ENCODE data around the gene TMEM51.

TMEM51 gene

DNA sequence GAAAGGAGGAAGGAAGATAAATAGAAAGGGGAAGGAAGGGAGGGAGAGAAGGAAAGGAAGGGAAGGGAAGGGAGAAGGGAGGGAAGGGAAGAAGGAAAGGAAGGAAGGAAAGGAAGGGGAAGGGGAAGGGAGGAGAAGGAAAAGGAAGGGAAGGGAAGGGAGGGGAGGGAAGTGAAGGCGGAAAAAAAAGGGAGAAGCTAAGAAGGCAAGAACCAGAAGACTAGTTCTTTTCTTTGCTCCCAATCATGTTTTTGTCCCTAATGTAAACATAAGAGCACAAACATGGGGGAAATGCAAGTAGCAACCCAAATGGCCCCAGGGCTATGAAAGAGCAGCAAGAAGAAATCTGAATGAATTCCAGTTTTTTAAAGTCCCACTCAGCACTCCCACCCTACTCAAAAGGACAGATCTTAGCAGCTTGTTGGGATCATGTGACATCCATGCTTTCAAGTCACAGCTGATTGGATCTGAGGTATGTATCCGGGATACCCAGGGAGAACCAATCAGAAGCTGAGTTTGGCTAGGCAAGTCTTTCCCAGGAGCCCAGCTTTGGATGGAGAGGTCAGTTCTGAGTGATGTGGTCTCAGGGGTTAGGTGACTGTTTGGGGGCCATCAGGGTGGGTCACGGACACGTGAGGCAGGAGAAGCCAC is 69.2 kb downstream of the TMEM51 start:
- no peak overlapping the region for H3K4me3 ChIP-seq (ENCODE audit: low read depth, low read length)
- DNase-seq (ENCODE audit: low read depth), result no peak
- TF ChIP-seq MYC (IDR thresholded peaks at IDR 0.05; ENCODE audit: low read depth, low read length) (no peak), POLR2A (IDR thresholded peaks at IDR 0.05; ENCODE audit: extremely low read depth, insufficient read length) (no peak)
- TF ChIP-seq, protein P1, sequence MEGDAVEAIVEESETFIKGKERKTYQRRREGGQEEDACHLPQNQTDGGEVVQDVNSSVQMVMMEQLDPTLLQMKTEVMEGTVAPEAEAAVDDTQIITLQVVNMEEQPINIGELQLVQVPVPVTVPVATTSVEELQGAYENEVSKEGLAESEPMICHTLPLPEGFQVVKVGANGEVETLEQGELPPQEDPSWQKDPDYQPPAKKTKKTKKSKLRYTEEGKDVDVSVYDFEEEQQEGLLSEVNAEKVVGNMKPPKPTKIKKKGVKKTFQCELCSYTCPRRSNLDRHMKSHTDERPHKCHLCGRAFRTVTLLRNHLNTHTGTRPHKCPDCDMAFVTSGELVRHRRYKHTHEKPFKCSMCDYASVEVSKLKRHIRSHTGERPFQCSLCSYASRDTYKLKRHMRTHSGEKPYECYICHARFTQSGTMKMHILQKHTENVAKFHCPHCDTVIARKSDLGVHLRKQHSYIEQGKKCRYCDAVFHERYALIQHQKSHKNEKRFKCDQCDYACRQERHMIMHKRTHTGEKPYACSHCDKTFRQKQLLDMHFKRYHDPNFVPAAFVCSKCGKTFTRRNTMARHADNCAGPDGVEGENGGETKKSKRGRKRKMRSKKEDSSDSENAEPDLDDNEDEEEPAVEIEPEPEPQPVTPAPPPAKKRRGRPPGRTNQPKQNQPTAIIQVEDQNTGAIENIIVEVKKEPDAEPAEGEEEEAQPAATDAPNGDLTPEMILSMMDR (IDR thresholded peaks at IDR 0.05; ENCODE audit: low read depth, low read length), result no peak
- TF ChIP-seq, protein P2, sequence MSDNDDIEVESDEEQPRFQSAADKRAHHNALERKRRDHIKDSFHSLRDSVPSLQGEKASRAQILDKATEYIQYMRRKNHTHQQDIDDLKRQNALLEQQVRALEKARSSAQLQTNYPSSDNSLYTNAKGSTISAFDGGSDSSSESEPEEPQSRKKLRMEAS (IDR thresholded peaks at IDR 0.05; ENCODE audit: low read depth, low read length), result no peak

DNA sequence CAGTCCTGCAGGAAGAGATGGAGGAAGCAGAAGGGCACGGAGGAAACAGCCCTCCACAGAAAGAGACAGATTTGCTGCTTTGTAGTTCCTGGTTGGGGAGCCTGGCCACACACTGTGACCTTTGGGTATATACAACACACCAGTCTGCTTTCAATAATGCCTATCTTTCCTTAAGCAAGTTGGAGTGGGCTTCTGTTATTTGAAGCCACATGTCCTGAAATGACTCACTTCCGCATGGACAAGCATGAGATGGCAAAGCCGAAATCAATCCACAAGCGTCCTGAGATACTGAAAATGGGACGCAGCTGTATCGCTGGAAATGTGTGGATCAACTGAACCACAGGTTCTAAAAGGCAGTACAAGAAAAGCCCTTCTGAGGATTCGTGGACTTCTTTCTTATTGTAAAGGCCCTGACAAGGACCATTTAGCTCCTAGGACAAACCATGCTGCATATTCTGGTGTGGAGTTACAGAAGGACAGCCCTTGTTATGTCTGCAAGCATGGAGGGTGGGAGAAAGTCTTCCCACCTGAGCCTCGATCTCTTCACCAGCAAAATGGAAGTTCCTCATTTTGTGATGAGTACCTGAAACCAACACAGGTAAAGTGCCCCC is 70.8 kb downstream of the TMEM51 start:
- DNase-seq (ENCODE audit: low read depth), result no peak
- no peak overlapping the region for H3K4me3 ChIP-seq (ENCODE audit: low read depth, low read length)
- TF ChIP-seq MYC (IDR thresholded peaks at IDR 0.05; ENCODE audit: low read depth, low read length) (no peak), POLR2A (IDR thresholded peaks at IDR 0.05; ENCODE audit: extremely low read depth, insufficient read length) (no peak)
- TF ChIP-seq, protein P1 (IDR thresholded peaks at IDR 0.05; ENCODE audit: low read depth, low read length), result no peak
- TF ChIP-seq, protein P2 (IDR thresholded peaks at IDR 0.05; ENCODE audit: low read depth, low read length), result no peak

DNA sequence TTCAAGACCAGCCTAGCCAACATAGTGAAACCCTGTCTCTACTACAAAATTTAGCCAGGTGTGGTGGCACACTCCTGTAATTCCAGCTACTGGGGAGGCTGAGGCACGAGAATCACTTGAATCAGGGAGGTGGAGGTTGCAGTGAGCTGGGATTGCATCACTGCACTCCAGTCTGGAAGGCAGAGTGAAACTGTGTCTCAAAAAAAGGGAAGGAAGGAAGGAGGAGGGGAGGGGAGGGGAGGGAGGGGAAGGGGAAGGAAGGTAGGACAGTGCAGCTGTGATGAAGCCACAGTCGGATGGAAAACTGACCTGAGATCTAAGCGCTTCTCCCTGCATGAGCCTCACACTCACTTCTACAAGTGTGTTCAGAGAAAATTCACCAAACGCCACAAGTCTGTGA is 71.4 kb downstream of the TMEM51 start:
- peak; percentile 22 for DNase-seq (ENCODE audit: low read depth)
- no peak for TF ChIP-seq MYC (IDR thresholded peaks at IDR 0.05; ENCODE audit: low read depth, low read length)
- TF ChIP-seq, protein P2 (IDR thresholded peaks at IDR 0.05; ENCODE audit: low read depth, low read length), result no peak
- TF ChIP-seq POLR2A (IDR thresholded peaks at IDR 0.05; ENCODE audit: extremely low read depth, insufficient read length), result no peak
- no peak overlapping the region for H3K4me3 ChIP-seq (ENCODE audit: low read depth, low read length)

DNA sequence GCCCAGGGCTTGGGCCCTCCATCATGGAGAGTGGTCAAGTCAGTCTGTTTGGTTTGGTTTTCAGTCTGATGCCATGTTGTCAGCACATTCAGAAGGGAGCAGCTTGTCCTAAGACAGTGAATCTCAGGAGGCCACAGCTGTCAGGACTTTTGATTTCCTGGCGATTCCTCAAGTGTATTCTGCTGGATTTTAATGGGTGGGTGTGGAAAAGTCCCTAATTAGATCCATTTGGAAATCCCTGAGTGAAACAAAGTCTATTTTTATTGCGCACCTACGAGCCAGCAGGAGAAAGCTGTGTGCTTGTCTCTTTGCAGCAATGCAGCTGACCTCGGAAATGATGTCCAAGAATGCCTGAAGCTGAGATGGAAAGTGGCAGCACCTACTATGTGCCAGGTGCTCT is 71.9 kb downstream of the TMEM51 start:
- H3K4me3 ChIP-seq (ENCODE audit: low read depth, low read length), result no peak overlapping the region
- no peak for DNase-seq (ENCODE audit: low read depth)
- TF ChIP-seq, protein P1 (IDR thresholded peaks at IDR 0.05; ENCODE audit: low read depth, low read length), result no peak

DNA sequence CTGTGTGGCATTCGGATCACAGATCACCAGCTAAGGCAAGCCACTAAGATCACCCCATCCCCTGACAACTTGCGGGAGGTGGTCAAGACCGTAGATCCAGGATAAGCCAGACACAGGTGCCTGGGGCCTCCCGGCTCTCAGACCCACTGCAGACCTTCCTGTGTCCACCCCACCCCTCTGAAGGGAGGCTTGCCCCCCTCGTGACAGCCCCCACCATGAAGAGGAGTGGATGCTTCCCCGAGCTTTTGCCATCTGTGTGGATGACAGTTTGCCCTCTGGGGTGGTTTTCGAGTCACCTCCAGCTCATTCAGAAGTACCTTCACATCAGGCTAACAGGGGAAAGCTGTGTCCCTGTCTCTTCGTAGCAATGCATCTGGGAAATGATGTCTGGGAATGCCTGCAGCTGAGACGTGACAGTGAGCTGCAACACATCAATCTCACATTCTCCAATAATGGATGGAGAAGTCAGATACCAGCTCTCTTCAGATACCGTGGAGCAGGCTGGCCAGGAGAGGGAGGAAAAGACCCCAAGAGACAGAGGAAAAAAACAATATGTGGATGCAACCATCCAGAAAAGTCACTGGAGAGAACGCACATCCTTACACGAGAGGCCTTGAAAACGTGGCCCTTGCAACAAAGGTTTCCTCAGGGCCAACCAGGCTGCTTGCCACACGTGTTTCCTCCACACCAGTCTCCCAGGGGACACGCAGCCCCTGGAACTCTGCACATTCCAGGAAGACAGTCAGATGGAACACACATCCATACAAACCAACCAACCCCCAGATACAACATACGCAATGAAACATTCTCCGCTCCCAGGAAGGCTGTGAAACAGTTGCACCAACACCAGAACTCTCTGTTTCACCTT is 73.1 kb downstream of the TMEM51 start:
- TF ChIP-seq POLR2A (IDR thresholded peaks at IDR 0.05; ENCODE audit: extremely low read depth, insufficient read length), result no peak
- TF ChIP-seq, protein P1 (IDR thresholded peaks at IDR 0.05; ENCODE audit: low read depth, low read length), result no peak
- TF ChIP-seq, protein P2 (IDR thresholded peaks at IDR 0.05; ENCODE audit: low read depth, low read length), result no peak
- no peak for TF ChIP-seq MYC (IDR thresholded peaks at IDR 0.05; ENCODE audit: low read depth, low read length)
- no peak overlapping the region for H3K4me3 ChIP-seq (ENCODE audit: low read depth, low read length)
- DNase-seq (ENCODE audit: low read depth), result no peak

DNA sequence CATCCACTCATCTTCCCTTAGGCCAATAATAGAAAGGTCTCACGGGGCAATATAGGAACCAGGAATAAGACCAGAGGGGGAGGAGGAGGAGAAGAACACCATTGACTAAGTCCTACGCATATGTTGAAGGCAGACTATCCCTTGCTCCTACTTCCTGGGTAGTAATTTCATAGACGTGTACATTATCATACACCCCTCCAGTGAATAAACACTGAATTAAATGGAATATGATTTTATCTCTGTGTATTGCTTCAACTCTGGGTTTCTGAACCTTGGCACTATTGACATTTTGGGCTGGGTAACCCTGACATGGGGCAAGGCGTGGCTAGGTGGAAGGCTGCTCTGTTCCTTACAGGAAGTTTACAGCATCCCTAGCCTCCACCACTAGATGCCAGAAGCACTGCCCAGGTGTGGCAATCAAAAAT is 76.2 kb downstream of the TMEM51 start:
- no peak for DNase-seq (ENCODE audit: low read depth)
- H3K4me3 ChIP-seq (ENCODE audit: low read depth, low read length), result no peak overlapping the region
- no peak for TF ChIP-seq MYC (IDR thresholded peaks at IDR 0.05; ENCODE audit: low read depth, low read length)
- TF ChIP-seq, protein P1 (IDR thresholded peaks at IDR 0.05; ENCODE audit: low read depth, low read length), result no peak
- TF ChIP-seq, protein P2 (IDR thresholded peaks at IDR 0.05; ENCODE audit: low read depth, low read length), result no peak
- no peak for TF ChIP-seq POLR2A (IDR thresholded peaks at IDR 0.05; ENCODE audit: extremely low read depth, insufficient read length)
